Left ventricle myocardium superior (tissue), 1 donor: ENCODE data around the gene SRGAP1. TPM values are rescaled to one million over a fixed set of nuclear protein-coding genes. Genes with fewer than 3 reads are reported as not detected.
"Not testable (repeated sequence)": the region's sequence is repeated elsewhere in the genome, so short reads cannot be mapped to it uniquely, and the experiment has no call there.

Experiments
- ATAC-seq: fragments of 200-7000 bp; cut with Tn5 transposase; one replicate; pipeline ENCODE4 v1.9.1; 2020; ENCODE audit warnings: mild to moderate bottlenecking, moderate library complexity
- DNase-seq: peaks from one replicate; pipeline ENCODE4 v3.0.0-alpha.2; 2020
- intact Hi-C: fragments of 100-400 bp; cut with micrococcal nuclease; formaldehyde crosslinking; loops from one replicate; pipeline ENCODE4 v1.11.0; 2022
- total RNA-seq: library from RNA; stranded (reverse); fragmentation: NEBNext Ultra II Directional; extraction: Animal tissue kit (Norgen Biotek cat#: 25700); gene quantifications from one replicate; pipeline ENCODE4 v1.2.1, GENCODE V29; 2021
- donor health status: DM: no; HTN: yes; CAD: no; lungs with severe emphysema.

SRGAP1 gene
- total RNA-seq, 1 donor from 2014 or later, result 2.6 TPM

DNA sequence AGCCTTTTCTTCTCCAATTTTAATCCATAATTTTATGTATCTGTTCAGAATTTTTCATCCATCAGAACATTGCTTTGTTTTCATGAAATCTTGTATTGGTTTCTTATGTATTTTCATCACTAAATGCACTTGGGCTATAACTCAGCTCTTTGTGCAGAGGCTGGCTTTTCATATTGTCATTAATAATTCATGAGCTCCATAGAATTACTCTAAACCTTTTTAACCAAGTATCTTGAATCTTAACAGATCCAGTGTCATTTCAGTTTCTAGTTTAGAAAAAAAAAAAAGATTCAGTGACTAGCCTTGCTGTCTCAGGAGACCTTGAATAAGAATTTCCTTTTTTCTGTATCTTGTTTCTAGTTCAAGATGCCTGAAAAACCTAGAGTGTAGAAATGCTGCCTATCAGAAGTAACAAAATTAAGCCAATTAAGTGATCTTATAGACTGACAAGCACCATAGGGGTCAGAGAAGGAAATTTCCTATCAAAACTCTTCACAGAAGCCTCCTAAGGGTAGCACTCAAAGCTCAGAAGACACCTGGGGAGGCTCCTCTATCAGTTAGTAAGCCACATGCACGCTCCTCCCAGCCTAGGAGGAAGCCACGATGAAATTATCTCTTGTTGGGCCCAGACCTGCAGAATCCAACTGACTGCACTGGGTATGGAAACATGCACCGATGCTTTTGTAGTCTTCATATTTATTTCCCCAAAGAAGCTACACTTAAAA is 214.2 kb downstream of the SRGAP1 start:
- intact Hi-C loops, result no loop called here
- DNase-seq, result no peak
- no peak for ATAC-seq

DNA sequence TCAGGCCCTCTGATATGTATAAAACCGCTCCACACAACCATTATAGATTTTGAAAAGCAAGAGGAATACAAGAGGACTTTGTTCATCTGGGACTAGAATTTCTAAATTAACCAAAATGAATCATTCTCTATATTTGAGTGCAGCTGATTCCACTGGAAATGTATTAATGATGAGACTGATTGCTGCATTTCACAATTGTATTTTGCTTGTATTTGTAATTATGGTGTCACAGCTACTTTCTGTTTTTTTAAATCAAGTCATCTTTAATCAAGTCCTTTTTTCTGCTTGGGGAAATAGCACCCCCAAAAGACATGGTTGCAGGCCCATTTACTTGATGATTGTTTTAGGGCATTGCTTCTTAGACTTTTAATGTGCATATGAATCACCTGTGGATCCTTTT is 215.2 kb downstream of the SRGAP1 start:
- no peak for ATAC-seq
- intact Hi-C loops, result no loop called here
- no peak for DNase-seq

DNA sequence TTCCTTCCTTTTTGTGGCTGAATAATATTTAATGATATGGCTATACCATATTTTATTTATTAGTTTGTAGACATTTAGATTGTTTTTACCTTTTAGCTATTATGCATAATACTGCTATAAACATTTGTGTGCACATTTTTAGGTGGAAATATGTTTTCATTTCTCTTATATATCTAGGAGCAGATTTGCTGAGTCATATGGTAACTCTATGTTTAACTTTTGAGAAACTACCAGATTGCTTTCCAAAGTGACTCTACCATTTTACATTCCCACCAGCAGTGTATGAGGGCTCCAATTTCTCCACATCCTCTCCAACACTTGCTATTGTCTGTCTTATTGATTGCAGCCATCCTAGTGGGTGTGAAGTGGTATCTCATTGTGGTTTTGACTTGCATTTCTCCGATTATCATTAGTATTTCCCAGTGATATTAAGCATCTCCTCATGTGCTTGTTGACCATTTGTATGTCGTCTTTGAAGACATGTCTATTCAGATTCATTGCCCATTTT is 217.4 kb downstream of the SRGAP1 start:
- DNase-seq (no peak), ATAC-seq (no peak)
- intact Hi-C loops, result no loop called here

DNA sequence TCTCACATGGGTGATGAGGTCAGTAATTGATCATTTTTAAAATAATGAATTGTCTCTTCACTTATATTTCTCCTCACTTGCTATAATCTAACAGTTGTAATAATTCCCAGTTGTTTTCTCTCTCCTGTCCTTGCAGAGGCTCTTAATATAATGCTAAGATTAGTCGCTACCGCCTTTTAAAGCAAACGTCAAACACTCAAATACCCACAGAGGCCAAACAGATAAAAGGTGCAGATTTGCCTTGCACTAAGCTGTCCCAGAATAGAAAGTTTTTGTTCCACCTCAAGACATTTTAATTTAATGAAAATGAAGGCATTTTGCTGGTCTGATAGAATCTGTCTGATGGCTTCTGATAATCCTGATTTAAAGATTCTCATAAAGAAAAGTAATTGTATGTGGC is 218.6 kb downstream of the SRGAP1 start:
- DNase-seq (no peak), ATAC-seq (no peak)
- intact Hi-C loops, result no loop called here

DNA sequence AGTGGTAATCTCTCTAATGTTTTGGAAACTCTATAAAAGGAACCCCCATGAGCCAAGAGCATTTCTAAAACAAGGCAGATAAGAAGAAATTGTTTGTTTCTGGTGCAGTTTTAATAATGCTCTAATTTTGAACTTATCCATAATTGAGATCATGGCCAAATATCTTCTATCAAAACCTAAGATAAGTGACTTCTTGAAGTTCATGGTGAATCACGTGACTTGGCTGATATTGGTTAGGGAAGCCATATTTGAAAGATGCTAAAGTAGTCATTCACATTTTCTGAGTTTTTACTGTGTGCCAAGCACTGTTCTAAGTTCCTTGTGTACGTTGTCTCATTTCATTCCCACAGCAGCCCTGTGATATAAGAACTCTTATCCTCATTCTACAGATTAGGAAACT is 219.7 kb downstream of the SRGAP1 start:
- DNase-seq (no peak), ATAC-seq (no peak)
- intact Hi-C loops, result no loop called here

DNA sequence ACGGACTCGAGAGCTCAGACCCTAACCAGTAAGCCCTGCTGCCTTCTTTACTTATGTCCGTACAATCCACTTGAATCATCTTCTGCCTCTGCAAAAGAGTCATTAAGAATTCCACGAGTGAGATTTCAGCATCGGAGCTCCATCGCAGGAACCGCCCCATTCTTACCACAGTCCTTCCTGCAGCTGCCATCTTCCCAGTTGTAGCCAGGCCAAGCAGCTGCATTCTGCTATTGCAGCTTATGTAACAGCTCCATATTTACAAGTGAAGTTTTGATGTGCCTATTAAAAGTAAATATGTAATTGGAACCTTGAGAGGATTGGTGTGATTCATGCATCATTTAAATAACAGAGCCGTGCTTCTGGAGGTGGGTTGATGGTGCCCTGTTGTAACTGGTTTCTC is 220.2 kb downstream of the SRGAP1 start:
- intact Hi-C loops, result no loop called here
- no peak for ATAC-seq
- no peak for DNase-seq

DNA sequence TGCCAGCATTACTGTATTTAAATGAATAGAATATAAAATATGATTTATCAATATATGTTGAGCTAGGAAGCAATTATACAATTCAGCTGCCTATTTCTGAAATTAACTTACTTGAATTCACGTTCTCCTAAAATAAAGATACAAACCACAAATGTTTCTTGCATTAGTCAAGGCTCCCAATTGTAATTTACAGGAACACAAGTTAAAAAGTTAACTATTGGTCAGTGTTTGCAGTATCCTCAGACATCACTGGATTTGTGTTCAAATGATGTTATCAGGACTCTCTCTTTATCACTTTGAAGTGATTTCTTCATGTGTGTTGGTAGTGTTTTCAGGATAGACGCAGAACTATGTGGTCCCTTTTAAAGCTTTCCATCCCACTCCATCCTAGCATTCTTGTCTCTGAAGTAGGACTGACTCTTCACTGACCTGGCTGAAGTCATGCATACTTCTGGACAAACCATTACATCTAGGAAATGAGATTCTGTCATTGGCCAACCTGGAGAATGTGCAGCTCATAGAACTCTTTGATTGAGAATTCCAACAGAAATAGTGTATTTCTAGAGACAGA is 221.5 kb downstream of the SRGAP1 start:
- intact Hi-C loops, result no loop called here
- ATAC-seq (no peak), DNase-seq (no peak)

DNA sequence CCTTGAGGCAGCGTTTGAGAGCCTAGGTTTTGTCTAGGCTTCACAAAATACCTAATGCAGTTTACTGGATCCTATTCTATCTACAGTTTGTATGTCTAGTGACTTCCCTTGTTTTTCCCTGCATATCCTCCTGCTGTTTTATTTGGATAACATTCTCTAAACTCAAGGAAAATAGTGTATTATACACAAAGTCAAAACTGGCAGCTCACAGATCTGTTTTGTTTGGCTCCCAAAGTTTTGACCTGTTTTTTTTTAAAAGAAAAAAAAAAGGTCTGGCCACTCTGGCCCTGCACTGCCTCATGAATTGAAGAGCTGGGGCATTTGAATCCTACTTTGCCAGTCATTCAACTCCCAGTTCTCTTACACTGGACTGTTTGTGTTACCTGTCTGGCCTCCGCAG is 222.3 kb downstream of the SRGAP1 start:
- intact Hi-C loops, result no loop called here
- DNase-seq (no peak), ATAC-seq (no peak)

DNA sequence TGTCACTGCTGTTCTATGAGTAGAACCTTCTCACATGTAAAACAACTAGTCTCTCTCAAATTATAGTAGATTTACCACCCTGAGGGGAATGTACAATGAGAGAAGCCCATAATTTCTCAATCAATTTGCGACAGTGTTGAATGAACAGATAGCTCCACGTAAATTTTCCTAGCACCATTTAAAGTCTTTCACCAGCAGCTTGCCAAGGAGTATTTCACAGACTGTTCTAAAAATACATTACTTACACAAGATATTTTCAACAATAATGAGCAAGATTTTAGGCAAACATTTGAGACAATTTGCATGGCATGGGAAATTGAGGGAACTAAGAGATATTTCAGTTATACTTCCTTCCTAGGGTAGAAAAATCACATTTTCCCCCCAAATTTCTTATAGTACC is 226.0 kb downstream of the SRGAP1 start:
- intact Hi-C loops, result no loop called here
- DNase-seq (no peak), ATAC-seq (no peak)

DNA sequence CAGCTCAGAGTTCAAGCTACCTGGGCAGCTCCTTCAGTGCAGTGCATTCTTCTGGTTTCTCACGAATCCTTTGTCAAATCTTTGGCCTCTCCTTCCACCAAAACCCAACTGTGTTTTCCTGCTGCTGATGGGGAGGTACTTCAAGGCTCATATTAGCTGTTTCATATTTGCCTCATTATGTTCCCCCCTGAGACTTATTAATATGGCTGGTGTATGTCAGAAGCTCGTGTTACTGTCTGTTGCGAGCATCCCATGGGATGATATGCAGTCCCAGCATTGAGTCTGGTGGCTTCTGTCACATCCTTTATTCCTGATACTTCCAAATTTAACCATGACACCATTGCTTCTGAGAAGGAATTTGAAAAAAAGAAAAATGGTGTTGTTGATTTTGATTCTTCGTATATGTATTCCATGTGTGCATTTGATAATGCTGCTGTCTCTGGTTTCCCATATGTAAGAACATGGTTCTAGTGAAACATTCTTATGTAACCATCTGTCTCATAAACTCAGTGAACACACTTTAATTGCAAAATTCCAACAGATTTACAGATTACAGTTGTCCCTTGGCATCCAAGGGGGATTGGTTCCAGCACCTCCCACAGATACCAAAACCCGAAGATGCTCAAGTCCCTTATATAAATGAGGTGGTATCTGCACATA is 228.5 kb downstream of the SRGAP1 start:
- intact Hi-C loops, result no loop called here
- no peak for ATAC-seq
- no peak for DNase-seq

DNA sequence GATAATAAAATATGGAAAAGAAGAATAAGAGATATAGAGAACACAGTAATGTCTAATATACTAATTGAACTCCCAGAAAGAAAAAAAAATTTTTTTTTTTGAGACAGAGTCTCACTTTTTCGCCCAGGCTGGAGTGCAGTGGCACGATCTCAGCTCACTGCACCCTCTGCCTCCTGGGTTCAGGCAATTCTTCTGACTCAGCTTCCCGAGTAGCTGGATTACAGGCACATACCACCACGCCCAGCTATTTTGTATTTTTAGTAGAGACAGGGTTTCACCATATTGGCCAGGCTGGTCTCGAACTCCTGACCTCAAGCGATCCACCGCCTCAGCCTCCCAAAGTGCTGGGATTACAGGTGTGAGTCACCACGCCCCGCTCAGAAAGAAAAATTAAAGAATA is 232.1 kb downstream of the SRGAP1 start:
- intact Hi-C loops, ATAC-seq, DNase-seq: not testable (repeated sequence)

DNA sequence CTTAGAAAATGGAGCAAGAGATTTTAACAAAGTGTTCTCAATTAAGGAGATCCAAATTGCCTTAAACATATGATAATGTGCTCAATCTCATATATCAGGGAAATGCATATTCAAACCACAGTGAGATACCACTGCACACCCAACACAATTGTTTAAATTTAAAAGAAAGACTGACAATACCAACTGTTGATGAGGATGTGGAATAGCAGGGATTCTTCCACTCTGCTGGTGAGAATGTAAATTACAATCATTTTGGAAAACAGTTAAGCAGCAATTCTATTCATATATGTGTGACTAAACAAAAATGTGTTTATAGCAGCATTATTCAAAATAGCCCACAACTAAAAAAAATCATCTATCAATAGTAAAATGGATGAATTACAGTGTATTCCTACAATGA is 233.4 kb downstream of the SRGAP1 start:
- intact Hi-C loops, result no loop called here
- ATAC-seq, result no peak

DNA sequence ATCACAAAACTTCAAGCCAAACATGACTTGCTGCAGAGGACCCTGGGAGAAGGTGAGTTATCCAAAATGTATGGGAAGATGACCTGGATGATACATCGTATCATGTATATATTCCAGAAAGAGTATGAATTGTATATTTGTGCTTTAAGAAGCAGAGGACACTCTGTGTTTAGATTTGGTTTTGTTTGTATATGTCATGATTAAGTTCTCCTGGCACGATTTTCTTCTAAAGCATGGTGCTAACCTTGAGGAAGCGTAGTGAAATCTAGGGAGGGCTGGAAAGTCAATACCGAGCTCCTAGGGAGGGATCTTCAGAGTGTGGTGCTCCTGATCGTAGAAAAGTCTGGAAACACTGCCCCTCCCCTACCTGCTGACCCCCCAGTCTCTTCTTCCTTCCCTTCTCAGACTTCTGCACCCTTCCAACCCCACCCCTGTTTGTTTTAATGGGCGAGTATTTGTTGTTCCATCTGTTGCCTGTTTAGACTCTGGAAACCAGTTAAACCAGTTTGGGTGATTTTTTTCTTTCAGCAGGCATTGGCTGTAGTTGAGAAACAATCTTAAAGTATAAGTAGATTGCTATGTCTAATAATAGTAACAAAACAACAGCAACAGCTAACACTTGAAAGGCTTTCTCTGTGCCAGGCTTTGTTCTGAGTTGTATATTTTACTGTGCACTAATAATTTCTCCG is 236.0 kb downstream of the SRGAP1 start:
- ATAC-seq (peak; percentile 19), DNase-seq (no peak)
- intact Hi-C loops, result no loop called here

More for the DNA sequence above, 233.4 kb downstream of the SRGAP1 start:
- DNase-seq, result no peak

DNA sequence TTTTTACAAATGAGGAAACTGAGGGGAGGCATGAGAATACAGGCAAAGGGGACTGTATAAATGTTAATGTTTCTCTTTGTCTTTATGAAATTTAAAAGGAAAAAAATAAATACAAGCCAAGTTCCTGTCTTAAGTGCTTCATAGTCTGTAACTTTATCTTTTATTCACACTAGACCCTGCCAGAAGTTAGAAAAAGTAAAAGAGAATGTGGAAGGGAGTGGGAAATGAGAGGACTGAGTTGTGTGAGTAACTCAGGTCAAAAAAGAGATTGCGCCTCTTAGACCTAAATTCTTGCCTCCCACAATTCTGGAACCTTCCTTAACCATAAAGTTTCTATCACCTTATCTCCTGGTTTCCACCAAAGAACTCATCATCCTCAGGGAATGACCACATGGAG is 236.5 kb downstream of the SRGAP1 start:
- ATAC-seq, result peak; percentile 15
- intact Hi-C loops, result no loop called here
- DNase-seq, result no peak

DNA sequence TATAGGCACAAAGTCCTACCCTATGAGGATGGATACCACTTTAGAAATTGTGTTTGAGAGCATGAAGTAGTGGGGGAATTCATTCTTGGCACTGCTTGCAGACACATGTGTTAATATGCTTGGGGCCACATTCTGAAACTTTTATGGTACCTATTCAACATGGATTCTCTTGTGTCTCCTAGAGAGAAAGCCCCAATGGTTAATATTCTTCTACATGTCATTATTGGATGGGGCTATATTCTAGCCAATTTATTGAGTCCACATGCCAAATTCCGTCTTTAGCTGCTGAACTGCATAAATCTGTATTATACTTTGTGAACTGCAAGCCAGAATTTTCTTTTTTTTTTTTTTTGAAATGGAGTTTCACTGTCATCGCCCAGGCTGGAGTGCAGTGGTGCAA is 237.6 kb downstream of the SRGAP1 start:
- DNase-seq (no peak), ATAC-seq (no peak)
- intact Hi-C loops, result no loop called here

DNA sequence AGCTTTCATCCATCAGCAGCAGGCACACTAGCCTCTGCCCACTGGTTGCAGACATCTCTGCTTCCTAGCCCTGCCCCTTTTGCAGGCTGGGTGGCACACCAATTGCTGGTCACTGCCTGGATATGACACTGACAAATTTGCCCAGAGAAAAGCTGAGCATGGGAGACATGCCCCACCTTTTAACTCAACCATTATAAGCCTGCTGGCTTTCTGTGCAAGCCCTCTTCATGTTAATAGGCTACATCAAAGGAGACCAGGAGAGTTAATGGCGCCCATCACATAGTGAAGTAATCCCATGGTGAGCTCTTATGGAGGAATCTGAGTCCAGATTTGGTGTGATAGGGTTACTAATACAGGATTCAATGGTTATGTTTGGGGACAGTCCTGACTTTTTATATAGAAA is 238.4 kb downstream of the SRGAP1 start:
- DNase-seq (no peak), ATAC-seq (peak; percentile 55)
- intact Hi-C loops, result no loop called here

DNA sequence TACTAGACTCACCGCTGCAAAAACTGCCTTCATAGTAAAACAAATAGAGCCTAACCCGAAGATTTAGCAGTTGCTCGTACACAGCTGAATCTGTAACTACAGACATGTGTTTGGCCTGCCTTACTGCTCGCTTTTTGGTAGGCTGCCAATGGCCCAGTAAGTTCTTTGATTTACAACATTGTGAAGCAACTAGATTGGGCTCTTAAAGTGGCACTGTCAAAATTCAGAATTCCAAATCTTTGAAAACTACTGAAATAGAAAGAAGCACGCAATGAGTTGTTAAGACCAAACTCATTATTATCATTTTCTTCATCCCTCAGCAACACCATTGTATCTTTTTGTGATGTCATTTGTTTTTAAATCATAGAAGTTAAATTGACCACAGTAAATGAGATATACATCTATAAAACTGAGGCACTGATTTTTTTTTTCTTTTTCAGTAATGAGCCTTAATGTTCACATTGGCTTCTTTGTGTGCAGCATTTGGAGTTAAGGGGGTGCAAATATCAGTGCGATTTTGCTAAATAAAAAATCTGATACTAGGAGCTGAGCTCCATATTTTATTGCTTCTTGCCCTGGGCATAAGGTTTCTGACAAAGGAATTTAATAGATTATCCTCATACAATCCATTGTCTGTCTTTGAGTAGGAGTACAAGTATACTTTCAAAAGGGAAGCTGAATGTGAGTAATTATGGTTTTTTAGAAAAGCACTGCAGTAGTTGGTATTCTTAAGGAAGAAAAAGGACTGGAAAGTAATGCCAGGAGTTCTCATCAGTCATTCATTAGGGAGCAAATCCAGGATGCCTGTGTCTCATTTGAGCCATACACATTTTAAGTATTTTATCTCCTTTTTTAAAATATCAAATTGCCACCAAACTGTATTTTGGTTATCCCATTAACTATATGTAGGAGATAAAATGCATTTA is 239.0 kb downstream of the SRGAP1 start:
- intact Hi-C loops, result no loop called here
- ATAC-seq (peak; percentile 93), DNase-seq (peak; percentile 67)

DNA sequence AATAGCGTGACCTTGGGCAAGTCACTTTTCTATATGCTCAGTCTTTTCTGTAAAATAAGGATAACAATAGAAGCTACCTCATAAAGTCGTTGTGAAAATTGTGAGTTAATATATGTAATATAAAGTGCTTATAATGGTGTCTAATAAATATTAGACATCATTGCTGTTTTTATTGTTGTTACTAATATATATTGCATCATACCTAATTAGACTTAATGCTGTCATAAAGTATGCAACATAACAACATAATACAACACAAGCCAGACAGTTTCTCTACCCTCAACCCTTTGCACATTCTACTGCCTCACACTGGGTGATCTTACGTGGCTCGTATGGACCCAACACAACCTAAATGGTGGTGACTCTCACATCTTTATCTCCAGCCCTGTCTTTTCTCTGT is 240.7 kb downstream of the SRGAP1 start:
- ATAC-seq, result no peak
- intact Hi-C loops, result no loop called here

DNA sequence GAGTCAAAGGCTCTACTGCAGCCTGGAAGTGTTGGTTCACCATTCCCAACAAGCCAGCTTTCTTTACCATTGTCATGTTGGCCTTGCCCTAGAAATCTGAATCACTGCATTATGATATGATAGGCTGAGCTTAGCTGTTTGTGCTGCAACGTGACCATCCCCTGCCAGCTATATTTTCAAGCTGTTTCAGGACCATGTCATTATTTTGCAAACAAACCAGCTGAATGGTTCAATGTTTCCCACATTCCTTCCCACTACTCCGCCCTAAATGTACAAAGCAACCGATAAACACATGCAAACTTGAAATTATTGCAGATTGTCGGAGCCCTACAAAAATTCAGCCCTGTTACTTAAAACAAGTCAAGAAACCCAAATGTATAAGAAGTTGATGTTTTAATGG is 241.5 kb downstream of the SRGAP1 start:
- no peak for DNase-seq
- intact Hi-C loops, result no loop called here
- no peak for ATAC-seq

More for the DNA sequence above, 240.7 kb downstream of the SRGAP1 start:
- no peak for DNase-seq
